ENCODE results near the gene FES. TPM values are rescaled to one million over a fixed set of nuclear protein-coding genes. Genes with fewer than 3 reads are reported as not detected.
"Not testable (repeated sequence)": the region's sequence is repeated elsewhere in the genome, so short reads cannot be mapped to it uniquely, and the experiment has no call there.

FES gene
- total RNA-seq, 1 donor from 2014 or later: 2.8 TPM

- H3K36me3 Mint-ChIP-seq (ENCODE audit: low read depth): peaks cover 6% of the 10 kb centered on the region
- H3K9me3 Mint-ChIP-seq: no peaks in the 10 kb centered on the region
- DNase-seq (ENCODE audit: low read depth, low spot score): no peak
- no peaks in the 10 kb centered on the region for H3K27me3 Mint-ChIP-seq (ENCODE audit: low read depth)
- no peak overlapping the region for H3K4me3 Mint-ChIP-seq
- H3K27ac Mint-ChIP-seq (ENCODE audit: unreplicated experiment): no peak overlapping the region
- no peak for TF ChIP-seq CTCF (conservative IDR thresholded peaks at IDR 0.05)
- H3K4me1 Mint-ChIP-seq: no peaks in the 10 kb centered on the region
Observed at GRCh38 chr15:90917569-90917968, 33.3 kb downstream of the FES start.

GRCh38 chr15:90918034-90918788 is 33.9 kb downstream of the FES start:
- no peak for DNase-seq (ENCODE audit: low read depth, low spot score)
- H3K27me3 Mint-ChIP-seq (ENCODE audit: low read depth): no peaks in the 10 kb centered on the region
- no peak overlapping the region for H3K27ac Mint-ChIP-seq (ENCODE audit: unreplicated experiment)
- H3K4me1 Mint-ChIP-seq: no peaks in the 10 kb centered on the region
- H3K36me3 Mint-ChIP-seq (ENCODE audit: low read depth): peaks cover 6% of the 10 kb centered on the region
- TF ChIP-seq CTCF (conservative IDR thresholded peaks at IDR 0.05): no peak
- H3K9me3 Mint-ChIP-seq: no peaks in the 10 kb centered on the region
- H3K4me3 Mint-ChIP-seq: no peak overlapping the region

GRCh38 chr15:90918835-90919234 is 34.5 kb downstream of the FES start:
- H3K4me1 Mint-ChIP-seq: no peaks in the 10 kb centered on the region
- H3K4me3 Mint-ChIP-seq: no peak overlapping the region
- no peaks in the 10 kb centered on the region for H3K9me3 Mint-ChIP-seq
- TF ChIP-seq CTCF (conservative IDR thresholded peaks at IDR 0.05): no peak
- DNase-seq (ENCODE audit: low read depth, low spot score): no peak
- peaks cover 6% of the 10 kb centered on the region for H3K36me3 Mint-ChIP-seq (ENCODE audit: low read depth)
- no peak overlapping the region for H3K27ac Mint-ChIP-seq (ENCODE audit: unreplicated experiment)
- H3K27me3 Mint-ChIP-seq (ENCODE audit: low read depth): no peaks in the 10 kb centered on the region

GRCh38 chr15:90921887-90922286 is 37.6 kb downstream of the FES start:
- no peaks in the 10 kb centered on the region for H3K4me1 Mint-ChIP-seq
- TF ChIP-seq CTCF (conservative IDR thresholded peaks at IDR 0.05): no peak
- H3K27ac Mint-ChIP-seq (ENCODE audit: unreplicated experiment): no peak overlapping the region
- H3K4me3 Mint-ChIP-seq: no peak overlapping the region
- no peaks in the 10 kb centered on the region for H3K27me3 Mint-ChIP-seq (ENCODE audit: low read depth)
- peaks cover 4% of the 10 kb centered on the region for H3K36me3 Mint-ChIP-seq (ENCODE audit: low read depth)
- H3K9me3 Mint-ChIP-seq: no peaks in the 10 kb centered on the region
- DNase-seq (ENCODE audit: low read depth, low spot score): no peak

DNA sequence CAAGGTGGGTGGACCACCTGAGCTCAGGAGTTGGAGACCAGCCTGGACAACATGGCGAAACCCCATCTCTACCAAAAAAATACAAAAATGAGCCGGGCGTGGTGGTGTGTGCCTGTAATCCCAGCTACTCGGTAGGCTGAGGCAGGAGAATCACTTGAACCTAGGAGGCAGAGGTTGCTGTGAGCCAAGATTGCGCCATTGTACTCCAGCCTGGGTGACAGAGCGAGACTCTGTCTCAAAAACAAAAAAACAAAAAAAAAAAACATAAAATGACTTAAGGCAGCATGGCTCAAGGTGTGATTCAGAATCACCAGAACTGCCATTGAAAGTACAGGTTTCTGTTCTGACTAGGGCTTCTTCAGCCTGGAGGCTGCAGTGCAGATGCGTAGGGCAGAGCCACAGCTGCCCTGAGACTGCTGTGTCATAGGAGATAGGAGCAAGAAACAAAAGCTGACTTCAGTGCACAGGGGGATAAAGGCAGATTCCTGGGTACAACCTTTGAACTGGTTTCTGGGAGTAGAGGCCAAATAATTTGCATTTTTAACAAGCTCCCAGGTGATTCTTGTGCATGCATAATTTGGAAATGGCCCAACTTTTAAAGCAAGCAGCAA is 38.5 kb downstream of the FES start:
- H3K9me3 Mint-ChIP-seq; H3K36me3 Mint-ChIP-seq (ENCODE audit: low read depth); DNase-seq (ENCODE audit: low read depth, low spot score); H3K4me3 Mint-ChIP-seq; H3K27me3 Mint-ChIP-seq (ENCODE audit: low read depth); H3K4me1 Mint-ChIP-seq; H3K27ac Mint-ChIP-seq (ENCODE audit: unreplicated experiment): not testable (repeated sequence)

GRCh38 chr15:90924375-90924774 is 40.1 kb downstream of the FES start:
- Mint-ChIP-seq H3K27ac (ENCODE audit: unreplicated experiment) (no peak overlapping the region), H3K4me3 (no peak overlapping the region), H3K9me3 (no peaks in the 10 kb centered on the region), H3K27me3 (ENCODE audit: low read depth) (no peaks in the 10 kb centered on the region), H3K4me1 (no peaks in the 10 kb centered on the region), H3K36me3 (ENCODE audit: low read depth) (peaks cover 4% of the 10 kb centered on the region)
- DNase-seq (ENCODE audit: low read depth, low spot score): no peak
- TF ChIP-seq CTCF (conservative IDR thresholded peaks at IDR 0.05): no peak

DNA sequence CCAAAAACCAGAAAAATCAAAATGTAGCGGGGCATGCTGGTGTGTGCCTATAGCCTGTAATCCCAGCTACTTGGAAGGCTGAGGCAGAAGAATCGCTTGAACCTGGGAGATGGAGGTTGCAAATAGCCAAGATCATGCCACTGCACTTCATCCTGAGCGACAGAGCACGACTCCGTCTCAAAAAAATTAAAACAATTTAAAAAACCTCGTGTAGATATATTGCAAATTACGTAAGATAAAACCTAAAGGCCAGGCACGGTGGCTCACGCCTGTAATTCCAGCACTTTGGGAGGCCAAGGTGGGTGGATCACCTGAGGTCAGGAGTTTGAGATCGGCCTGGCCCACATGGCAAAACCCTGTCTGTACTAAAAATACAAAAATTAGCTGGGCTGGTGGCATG is 42.5 kb downstream of the FES start:
- not testable (repeated sequence) for H3K27ac Mint-ChIP-seq (ENCODE audit: unreplicated experiment); H3K36me3 Mint-ChIP-seq (ENCODE audit: low read depth)

GRCh38 chr15:90928106-90928505 is 43.8 kb downstream of the FES start:
- H3K36me3 Mint-ChIP-seq (ENCODE audit: low read depth); DNase-seq (ENCODE audit: low read depth, low spot score); H3K9me3 Mint-ChIP-seq; H3K27me3 Mint-ChIP-seq (ENCODE audit: low read depth); H3K27ac Mint-ChIP-seq (ENCODE audit: unreplicated experiment); H3K4me3 Mint-ChIP-seq: not testable (repeated sequence)
- peaks cover 13% of the 10 kb centered on the region for H3K4me1 Mint-ChIP-seq

More for the DNA sequence above, 42.5 kb downstream of the FES start:
- not testable (repeated sequence) for H3K4me3 Mint-ChIP-seq; H3K4me1 Mint-ChIP-seq; H3K9me3 Mint-ChIP-seq; DNase-seq (ENCODE audit: low read depth, low spot score); H3K27me3 Mint-ChIP-seq (ENCODE audit: low read depth)

Data from neural crest cell (in vitro differentiated cells).